ENCODE results near the gene WAPL. TPM values are rescaled to one million over a fixed set of nuclear protein-coding genes. Genes with fewer than 3 reads are reported as not detected.
A peak's percentile ranks its signal among the peaks of the same experiment; 100 is the strongest.

Gene WAPL
- total RNA-seq, 1 experiment from 2014 or later, result 48.0 TPM

DNA sequence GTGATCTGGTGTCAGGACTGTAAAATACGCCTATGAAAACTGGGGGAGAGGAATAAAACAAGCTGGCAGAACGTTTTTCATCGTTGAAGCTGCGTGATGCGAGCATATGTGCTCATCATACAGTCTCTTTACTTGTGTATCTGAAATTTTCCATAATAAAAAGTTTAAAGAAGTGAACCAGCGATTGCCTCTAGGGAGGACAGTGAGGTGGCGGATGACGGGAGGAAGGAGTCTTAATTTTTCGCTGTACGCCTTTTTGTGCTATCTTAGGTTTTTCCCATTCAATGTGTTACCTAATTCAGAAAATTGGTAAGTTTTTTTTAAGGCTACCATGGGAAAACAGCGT lies 891 bp upstream of the WAPL start (continued):
- TF ChIP-seq, protein P1, sequence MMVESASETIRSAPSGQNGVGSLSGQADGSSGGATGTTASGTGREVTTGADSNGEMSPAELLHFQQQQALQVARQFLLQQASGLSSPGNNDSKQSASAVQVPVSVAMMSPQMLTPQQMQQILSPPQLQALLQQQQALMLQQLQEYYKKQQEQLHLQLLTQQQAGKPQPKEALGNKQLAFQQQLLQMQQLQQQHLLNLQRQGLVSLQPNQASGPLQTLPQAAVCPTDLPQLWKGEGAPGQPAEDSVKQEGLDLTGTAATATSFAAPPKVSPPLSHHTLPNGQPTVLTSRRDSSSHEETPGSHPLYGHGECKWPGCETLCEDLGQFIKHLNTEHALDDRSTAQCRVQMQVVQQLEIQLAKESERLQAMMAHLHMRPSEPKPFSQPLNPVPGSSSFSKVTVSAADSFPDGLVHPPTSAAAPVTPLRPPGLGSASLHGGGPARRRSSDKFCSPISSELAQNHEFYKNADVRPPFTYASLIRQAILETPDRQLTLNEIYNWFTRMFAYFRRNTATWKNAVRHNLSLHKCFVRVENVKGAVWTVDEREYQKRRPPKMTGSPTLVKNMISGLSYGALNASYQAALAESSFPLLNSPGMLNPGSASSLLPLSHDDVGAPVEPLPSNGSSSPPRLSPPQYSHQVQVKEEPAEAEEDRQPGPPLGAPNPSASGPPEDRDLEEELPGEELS (CRISPR knock-in tag; IDR thresholded peaks at IDR 0.05), result no peak

DNA sequence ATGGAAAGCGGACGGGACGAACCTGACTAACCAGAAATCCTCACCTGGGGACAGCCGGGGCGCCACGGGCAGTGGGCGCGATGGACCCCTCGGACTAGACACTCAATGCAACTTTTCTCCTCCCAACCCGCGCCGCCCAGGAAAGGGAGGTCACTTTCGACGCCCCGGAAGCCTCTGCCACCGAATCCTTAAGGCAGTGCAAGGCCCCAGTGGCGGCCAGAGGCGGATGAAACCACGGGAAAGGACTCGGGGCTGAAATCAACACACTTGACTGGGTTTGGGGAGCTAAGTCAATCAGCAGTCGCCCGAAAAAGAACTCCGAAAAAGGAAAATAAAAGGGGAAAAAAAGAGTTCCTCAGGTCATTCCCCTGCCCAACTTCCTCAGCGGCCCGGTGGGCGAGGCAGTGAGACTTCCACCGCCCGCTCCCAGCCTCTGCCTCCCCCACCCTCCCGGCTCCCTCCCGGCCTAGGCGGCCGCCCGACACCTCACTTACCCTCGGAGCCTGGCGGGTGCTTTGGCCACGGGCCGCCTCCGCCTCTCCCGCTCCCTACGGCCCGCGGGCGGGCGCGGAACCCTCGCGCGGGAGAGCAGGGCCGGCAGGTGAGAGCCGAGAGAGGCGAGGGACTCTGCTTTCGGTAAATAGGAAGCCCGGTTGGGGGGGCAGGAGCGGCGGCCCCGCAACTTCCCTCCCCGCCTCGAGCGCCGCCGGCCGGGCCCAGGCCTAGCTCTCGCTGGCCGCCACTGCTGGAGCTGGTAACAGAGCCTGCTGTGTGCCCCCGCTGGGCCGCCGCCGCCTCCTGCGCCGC lies 518 bp downstream of the WAPL start:
- ATAC-seq, result peak; percentile 16
- H3K27ac Mint-ChIP-seq, result peak overlapping the region; percentile 86
- H3K4me1 Mint-ChIP-seq, result peaks cover 34% of the 10 kb centered on the region
- H3K4me3 Mint-ChIP-seq, result peak overlapping the region; percentile 95
- peak; percentile 47 for DNase-seq (ENCODE audit: low spot score)
- no peaks in the 10 kb centered on the region for H3K9me3 Mint-ChIP-seq
- CTCF ChIA-PET, result interaction anchor here (1.0 to 2.2 kb wide), 4 partner anchors 14 to 173 kb away, joined by 3 to 17 read pairs (median 8); no protein-coding TSS in a partner anchor
- POLR2A ChIA-PET, result interaction anchor here (1.0 to 2.2 kb wide), 4 partner anchors 14 to 131 kb away, joined by 3 to 13 read pairs (median 5); no protein-coding TSS in a partner anchor
- no peaks in the 10 kb centered on the region for H3K27me3 Mint-ChIP-seq (ENCODE audit: low read depth)
- peaks cover 21% of the 10 kb centered on the region for H3K36me3 Mint-ChIP-seq
- no peak for TF ChIP-seq FOXK1 (CRISPR knock-in tag; IDR thresholded peaks at IDR 0.05)
- 0 out of 2 replicates have a peak, but pooled peaks have one; percentile 48 for TF ChIP-seq SMAD4 (CRISPR knock-in tag; IDR thresholded peaks at IDR 0.05)
- TF ChIP-seq, protein P2, sequence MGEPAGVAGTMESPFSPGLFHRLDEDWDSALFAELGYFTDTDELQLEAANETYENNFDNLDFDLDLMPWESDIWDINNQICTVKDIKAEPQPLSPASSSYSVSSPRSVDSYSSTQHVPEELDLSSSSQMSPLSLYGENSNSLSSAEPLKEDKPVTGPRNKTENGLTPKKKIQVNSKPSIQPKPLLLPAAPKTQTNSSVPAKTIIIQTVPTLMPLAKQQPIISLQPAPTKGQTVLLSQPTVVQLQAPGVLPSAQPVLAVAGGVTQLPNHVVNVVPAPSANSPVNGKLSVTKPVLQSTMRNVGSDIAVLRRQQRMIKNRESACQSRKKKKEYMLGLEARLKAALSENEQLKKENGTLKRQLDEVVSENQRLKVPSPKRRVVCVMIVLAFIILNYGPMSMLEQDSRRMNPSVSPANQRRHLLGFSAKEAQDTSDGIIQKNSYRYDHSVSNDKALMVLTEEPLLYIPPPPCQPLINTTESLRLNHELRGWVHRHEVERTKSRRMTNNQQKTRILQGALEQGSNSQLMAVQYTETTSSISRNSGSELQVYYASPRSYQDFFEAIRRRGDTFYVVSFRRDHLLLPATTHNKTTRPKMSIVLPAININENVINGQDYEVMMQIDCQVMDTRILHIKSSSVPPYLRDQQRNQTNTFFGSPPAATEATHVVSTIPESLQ (CRISPR knock-in tag; IDR thresholded peaks at IDR 0.05), result no peak
- no peak for TF ChIP-seq TP53 (CRISPR knock-in tag; IDR thresholded peaks at IDR 0.05)
- TF ChIP-seq, protein P3, sequence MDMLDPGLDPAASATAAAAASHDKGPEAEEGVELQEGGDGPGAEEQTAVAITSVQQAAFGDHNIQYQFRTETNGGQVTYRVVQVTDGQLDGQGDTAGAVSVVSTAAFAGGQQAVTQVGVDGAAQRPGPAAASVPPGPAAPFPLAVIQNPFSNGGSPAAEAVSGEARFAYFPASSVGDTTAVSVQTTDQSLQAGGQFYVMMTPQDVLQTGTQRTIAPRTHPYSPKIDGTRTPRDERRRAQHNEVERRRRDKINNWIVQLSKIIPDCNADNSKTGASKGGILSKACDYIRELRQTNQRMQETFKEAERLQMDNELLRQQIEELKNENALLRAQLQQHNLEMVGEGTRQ (CRISPR knock-in tag; IDR thresholded peaks at IDR 0.05), result no peak
- no peak for TF ChIP-seq CREM (CRISPR knock-in tag; IDR thresholded peaks at IDR 0.05)
- TF ChIP-seq, protein P4, sequence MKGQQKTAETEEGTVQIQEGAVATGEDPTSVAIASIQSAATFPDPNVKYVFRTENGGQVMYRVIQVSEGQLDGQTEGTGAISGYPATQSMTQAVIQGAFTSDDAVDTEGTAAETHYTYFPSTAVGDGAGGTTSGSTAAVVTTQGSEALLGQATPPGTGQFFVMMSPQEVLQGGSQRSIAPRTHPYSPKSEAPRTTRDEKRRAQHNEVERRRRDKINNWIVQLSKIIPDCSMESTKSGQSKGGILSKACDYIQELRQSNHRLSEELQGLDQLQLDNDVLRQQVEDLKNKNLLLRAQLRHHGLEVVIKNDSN (CRISPR knock-in tag; IDR thresholded peaks at IDR 0.05), result no peak
- TF ChIP-seq, protein P5, sequence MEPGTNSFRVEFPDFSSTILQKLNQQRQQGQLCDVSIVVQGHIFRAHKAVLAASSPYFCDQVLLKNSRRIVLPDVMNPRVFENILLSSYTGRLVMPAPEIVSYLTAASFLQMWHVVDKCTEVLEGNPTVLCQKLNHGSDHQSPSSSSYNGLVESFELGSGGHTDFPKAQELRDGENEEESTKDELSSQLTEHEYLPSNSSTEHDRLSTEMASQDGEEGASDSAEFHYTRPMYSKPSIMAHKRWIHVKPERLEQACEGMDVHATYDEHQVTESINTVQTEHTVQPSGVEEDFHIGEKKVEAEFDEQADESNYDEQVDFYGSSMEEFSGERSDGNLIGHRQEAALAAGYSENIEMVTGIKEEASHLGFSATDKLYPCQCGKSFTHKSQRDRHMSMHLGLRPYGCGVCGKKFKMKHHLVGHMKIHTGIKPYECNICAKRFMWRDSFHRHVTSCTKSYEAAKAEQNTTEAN (CRISPR knock-in tag; IDR thresholded peaks at IDR 0.05), result no peak; the same call in 1 of the 2 replicates
- TF ChIP-seq, protein P6, sequence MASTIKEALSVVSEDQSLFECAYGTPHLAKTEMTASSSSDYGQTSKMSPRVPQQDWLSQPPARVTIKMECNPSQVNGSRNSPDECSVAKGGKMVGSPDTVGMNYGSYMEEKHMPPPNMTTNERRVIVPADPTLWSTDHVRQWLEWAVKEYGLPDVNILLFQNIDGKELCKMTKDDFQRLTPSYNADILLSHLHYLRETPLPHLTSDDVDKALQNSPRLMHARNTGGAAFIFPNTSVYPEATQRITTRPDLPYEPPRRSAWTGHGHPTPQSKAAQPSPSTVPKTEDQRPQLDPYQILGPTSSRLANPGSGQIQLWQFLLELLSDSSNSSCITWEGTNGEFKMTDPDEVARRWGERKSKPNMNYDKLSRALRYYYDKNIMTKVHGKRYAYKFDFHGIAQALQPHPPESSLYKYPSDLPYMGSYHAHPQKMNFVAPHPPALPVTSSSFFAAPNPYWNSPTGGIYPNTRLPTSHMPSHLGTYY (CRISPR knock-in tag; IDR thresholded peaks at IDR 0.05), result no peak
- TF ChIP-seq ZNF396 (CRISPR knock-in tag; IDR thresholded peaks at IDR 0.05; ENCODE audit: borderline replicate concordance), result no peak
- TF ChIP-seq RELA (CRISPR knock-in tag; IDR thresholded peaks at IDR 0.05; ENCODE audit: borderline replicate concordance), result no peak
- TF ChIP-seq, protein P7, sequence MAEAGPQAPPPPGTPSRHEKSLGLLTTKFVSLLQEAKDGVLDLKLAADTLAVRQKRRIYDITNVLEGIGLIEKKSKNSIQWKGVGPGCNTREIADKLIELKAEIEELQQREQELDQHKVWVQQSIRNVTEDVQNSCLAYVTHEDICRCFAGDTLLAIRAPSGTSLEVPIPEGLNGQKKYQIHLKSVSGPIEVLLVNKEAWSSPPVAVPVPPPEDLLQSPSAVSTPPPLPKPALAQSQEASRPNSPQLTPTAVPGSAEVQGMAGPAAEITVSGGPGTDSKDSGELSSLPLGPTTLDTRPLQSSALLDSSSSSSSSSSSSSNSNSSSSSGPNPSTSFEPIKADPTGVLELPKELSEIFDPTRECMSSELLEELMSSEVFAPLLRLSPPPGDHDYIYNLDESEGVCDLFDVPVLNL (CRISPR knock-in tag; IDR thresholded peaks at IDR 0.05; ENCODE audit: borderline replicate concordance, low read depth), result 0 out of 2 replicates have a peak, but pooled peaks have one; percentile 9
- no peak for TF ChIP-seq EMX1 (CRISPR knock-in tag; IDR thresholded peaks at IDR 0.05)
- no peak for TF ChIP-seq TEAD1 (CRISPR knock-in tag; IDR thresholded peaks at IDR 0.05)
- no peak for TF ChIP-seq MYBL2 (CRISPR knock-in tag; IDR thresholded peaks at IDR 0.05)
- TF ChIP-seq, protein P8, sequence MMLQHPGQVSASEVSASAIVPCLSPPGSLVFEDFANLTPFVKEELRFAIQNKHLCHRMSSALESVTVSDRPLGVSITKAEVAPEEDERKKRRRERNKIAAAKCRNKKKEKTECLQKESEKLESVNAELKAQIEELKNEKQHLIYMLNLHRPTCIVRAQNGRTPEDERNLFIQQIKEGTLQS (CRISPR knock-in tag; conservative IDR thresholded peaks at IDR 0.05), result no peak
- TF ChIP-seq CBFB (CRISPR knock-in tag; IDR thresholded peaks at IDR 0.05; ENCODE audit: low read depth), result no peak
- TF ChIP-seq NFYB (CRISPR knock-in tag; conservative IDR thresholded peaks at IDR 0.05; ENCODE audit: low read depth), result no peak
- no peak for TF ChIP-seq ATF1 (CRISPR knock-in tag; IDR thresholded peaks at IDR 0.05)
- no peak for TF ChIP-seq IRF2 (CRISPR knock-in tag; IDR thresholded peaks at IDR 0.05; ENCODE audit: borderline replicate concordance, low read depth)
- TF ChIP-seq, protein P9, sequence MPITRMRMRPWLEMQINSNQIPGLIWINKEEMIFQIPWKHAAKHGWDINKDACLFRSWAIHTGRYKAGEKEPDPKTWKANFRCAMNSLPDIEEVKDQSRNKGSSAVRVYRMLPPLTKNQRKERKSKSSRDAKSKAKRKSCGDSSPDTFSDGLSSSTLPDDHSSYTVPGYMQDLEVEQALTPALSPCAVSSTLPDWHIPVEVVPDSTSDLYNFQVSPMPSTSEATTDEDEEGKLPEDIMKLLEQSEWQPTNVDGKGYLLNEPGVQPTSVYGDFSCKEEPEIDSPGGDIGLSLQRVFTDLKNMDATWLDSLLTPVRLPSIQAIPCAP (CRISPR knock-in tag; IDR thresholded peaks at IDR 0.05), result no peak
- no peak for TF ChIP-seq FOXP1 (CRISPR knock-in tag; IDR thresholded peaks at IDR 0.05; ENCODE audit: borderline replicate concordance)
- TF ChIP-seq, protein P10, sequence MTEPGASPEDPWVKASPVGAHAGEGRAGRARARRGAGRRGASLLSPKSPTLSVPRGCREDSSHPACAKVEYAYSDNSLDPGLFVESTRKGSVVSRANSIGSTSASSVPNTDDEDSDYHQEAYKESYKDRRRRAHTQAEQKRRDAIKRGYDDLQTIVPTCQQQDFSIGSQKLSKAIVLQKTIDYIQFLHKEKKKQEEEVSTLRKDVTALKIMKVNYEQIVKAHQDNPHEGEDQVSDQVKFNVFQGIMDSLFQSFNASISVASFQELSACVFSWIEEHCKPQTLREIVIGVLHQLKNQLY (CRISPR knock-in tag; IDR thresholded peaks at IDR 0.05), result peak; percentile 58; the same call in 1 of the 2 replicates

Data from WTC11 (cell line).